Activated gamma-delta T cell treated with anti-CD3 and anti-CD28 coated beads, Interleukin-2, amount 50 U/mL, for 16 hours (primary cell): ENCODE data around the gene SPTLC3.

ENCODE experiments used
- DNase-seq: peaks from one replicate; pipeline ENCODE4 v3.0.0-alpha.2; 2020; ENCODE audit warnings: low read depth

SPTLC3 gene

DNA sequence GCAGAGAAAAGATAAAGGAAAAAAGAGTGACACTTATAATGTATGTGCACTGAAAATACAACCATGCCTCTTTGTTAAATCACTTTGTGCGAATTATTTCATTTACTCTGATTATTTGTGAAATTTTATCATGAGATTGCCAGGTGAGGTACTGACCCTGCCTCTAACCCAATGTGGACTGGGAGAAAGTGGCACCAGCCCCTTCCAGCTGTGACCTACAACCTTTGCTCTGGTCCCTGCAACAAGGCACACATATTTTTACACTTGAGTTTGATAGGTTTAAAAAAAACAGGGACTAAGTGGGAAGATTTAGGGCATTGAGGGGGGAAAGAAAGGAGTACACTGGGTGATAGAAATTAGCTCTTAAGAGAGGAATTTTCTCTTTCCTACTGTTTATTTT is 132.0 kb downstream of the SPTLC3 start:
- DNase-seq = no peak

DNA sequence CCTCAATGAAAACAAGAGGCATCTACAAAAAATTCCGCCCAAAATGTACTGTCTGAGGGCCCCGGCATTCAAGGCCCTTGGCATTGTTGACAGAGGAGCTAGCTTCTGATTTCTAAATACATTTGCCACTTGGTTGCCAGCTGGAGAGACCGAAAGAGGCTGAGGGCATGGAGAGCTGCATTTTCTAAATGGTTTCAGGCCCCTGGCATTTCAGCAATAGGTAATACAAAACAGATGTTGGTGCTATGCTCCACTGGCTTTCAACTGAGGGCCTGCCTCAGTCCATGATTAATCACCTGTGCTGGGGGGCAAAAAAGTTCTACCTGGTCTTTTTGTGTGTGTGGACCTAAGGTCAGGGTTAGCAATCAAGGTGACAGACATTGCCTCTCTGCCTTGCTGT is 132.8 kb downstream of the SPTLC3 start:
- DNase-seq = no peak

DNA sequence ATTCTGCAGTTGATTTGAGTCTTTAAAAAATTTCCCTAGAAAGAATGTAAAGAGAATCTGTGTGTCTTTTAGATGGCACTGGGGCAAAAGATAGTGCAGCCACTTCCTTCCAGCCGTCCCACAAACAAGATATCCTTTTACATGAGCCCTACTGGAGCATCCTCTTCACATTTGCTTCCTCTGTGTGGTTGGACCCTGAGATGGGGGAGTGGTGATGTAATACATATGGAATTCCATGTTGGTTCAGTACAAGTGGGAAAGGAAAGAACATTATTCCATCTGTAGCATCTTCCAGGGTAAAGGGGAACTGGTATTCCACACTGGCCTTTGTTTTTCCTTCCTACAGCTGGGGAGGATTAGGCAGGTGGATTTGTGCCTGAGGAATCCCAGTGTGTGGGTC is 133.4 kb downstream of the SPTLC3 start:
- no peak for DNase-seq

DNA sequence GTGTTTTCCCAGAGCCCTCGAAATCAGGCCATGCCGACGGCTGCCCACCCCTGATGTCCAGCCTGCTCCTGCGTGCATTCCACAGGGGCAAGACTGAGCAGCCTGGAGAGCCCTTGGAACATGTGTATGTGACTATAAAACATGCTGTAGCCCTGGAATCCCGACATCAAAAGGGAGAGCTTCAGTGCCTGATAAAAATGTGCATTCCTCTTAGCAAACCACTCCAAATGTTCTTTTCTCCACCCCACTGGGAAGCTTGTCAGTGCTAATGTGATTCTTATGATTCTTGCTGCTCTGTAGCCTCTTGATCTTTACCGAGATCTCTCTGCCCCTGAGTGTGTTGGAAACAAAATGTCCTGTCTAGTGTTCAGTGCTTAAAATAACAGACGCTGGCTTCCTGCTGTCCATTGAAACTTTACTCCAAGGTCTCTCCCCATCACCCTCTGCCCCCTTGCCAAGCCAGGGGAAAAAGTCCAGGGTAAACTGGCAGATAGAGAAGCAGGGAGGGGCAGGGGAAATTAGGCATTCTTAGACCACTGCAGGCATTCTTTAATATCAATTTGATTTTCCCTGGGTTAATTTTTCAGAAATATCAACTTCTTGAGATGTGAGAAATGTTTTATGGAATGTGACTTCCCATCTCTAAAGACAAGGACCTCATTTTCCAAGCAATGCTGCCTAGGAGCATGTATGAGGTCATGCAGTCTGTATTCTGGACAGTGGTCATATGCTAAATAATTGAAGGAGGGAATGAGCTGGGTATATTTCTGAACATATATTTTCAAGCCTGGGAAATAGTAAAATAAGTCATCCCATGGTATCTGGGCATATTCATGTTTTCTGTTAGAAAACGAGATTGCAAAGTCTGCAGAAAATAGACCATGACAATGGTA is 138.5 kb downstream of the SPTLC3 start:
- no peak for DNase-seq

DNA sequence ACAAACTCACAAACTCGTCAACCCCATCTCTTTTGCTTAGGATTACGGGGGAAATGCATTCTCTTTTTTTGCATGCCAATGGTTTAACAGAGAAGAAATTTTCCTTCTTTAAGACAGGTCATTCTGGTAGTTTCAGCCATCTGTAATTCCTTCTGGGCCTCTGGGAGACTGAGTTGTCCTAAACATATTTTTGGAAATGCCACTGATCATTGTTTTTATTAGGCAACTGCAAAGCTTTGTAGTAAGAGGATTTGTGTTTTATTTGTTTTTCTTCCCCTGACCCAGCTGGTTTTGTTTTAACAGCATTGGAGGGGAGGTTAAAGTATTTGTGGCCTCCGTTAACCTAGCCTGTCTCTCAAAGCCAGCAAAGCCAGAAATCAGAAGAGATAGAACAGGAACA is 139.2 kb downstream of the SPTLC3 start:
- DNase-seq = no peak

DNA sequence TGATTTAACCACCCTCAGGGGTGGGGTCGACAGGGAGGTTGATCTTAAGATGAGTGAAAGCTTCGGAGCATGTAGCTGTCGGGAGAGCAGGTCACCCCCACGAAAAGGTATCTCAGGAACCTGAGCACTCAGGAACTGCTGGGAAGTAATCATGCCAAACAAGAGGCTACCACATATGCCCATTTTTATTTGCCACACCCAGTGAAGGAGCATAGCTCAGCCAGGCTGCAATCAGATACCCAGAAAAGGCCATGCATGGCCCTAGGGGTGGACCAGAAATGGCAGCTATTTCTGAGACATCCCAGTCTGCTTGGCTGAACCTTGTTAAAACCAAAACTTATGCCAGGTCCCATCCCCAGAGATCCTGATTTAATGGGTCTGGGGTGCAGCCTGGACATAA is 139.6 kb downstream of the SPTLC3 start:
- no peak for DNase-seq

DNA sequence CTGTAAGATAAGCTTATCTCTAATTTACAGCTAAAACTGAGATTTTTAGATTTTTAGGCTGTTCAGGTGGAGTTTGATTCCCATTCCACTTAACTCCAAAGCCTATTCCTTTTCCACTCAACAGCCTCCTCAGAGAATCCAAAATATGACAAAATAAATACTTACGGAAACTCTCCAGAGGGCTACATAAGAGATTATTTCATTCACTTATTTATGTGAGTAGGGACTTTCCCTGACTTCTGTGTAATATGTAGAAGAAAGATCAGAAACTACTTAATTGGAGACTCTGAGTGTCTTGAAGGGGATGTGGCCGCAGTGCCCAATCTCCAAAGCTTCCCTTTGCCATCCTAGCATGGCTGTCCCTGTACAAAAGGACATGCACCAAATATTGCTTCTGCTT is 140.2 kb downstream of the SPTLC3 start:
- no peak for DNase-seq

DNA sequence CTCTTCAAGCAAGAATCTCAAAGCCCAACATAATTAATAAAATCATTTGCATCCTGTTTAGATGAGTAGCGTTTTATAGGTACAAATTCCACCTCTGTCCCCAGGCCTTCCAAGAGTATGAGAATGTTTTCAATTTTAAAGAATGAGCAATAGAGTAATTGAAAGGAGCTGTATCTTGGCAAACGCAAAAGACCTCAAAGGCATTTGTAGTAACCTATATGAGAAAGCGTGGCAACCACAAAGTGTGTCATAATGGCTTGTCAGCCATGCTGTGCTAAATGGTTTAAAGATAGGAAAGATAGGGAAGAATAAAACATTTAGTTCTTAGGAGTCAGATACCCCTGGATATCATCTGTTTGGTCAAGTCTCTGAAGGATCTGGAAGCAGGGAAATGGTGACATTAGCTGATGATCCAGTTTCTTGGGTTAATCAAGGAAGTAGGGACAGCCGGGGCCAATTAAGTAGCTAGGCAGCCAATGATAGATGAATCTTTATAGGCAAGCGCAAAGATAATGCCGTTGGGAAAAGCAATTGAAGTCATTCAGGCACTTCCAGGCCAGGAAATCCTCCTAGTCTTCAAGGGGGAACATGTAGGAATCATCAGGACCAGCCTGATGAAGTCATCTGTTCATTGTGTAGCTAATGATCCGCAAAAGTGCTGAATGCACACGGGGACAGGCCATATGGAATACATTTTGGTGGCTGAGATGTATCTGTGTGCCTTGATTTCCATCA is 140.8 kb downstream of the SPTLC3 start:
- no peak for DNase-seq

DNA sequence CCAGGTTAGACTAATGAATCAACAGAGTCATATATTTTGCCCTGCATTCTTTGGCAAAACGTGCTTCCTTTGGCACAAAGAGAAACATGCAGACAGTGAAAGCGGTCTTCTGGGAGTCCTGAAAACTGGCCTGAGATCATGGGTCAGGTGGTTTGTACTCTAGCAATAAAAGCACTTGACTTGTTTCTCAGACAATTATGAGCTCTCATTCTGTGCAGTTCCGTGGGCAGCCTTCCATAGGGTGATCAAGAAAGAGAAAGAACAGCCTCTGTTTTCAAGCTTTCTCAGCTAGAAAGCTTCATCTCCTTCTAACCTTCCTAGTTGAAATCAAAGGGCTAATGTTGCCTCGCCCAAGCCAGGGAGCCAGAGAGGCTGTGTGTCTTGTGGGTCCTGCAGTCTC is 149.6 kb downstream of the SPTLC3 start:
- no peak for DNase-seq

DNA sequence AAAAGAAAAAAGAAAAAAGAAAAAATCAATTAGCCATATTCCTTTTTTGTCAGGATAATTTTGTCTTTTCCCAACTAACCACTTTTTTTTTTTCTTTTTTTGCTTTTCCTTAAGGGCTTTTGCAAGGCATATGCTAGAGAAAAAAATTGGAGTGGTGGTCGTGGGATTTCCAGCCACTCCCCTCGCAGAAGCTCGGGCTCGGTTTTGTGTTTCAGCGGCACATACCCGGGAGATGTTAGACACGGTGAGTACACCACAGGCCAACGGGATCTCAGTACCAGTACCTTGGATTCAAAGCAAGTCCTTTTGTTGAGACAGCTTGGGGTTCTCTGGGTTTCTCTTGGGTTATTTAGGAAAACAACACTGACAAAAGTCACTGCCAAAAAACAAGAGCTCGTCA is 151.1 kb downstream of the SPTLC3 start:
- no peak for DNase-seq

DNA sequence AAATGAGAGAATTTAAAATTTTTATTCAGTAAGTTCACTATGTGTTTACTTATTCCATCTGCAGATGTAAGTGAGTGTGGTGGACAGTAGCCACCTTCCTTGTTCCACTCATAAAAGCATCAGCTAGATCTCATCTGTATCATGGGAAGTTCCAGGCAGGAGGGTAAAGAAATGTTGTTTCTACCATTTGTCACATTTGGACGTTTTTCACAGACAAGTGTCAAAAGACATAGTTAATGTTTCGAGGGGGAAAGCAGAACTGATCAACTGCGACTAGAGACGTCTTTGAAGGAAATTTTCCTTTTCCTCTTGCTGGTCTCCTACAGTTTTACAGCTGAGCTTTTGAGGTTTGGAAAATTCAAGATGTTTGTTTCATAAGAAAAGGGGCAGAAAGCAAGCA is 156.4 kb downstream of the SPTLC3 start:
- no peak for DNase-seq

DNA sequence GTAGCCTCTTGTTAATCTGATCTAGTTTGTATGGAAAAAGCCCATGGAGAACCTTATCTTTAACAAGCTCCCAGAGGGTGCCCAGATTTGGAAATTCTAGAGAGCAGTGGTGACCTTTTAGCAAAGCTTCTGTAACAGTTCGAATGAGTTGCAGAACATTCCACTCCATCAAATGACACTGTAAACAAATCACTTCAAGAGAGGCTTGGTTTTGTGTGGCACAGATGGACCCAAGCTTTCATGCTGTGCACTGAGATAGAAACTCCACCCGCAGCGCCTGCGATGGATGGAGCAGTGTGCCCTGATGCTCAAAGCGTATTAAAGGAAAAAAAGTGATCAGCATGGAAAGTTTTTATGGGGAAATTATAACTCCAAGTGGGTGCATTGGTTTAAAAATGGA is 157.2 kb downstream of the SPTLC3 start:
- DNase-seq = no peak

DNA sequence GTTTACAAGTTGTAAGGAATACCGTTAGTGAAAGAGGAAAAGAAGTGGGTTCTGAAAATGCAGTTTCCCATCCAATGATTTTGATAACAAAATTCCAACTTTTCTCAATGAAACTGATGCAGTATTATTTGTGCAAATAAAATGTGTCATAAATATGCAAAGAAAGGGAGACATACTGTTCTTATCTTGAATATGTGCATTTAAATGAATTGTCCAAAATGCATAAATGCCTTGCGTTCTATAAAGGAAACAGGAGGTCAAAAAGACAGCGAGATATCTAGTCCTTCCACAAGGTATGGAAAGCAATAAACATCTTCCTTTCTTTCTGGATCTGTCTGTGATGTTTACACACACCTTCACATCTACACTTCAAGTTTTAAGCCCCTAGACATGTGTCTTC is 157.7 kb downstream of the SPTLC3 start:
- no peak for DNase-seq

DNA sequence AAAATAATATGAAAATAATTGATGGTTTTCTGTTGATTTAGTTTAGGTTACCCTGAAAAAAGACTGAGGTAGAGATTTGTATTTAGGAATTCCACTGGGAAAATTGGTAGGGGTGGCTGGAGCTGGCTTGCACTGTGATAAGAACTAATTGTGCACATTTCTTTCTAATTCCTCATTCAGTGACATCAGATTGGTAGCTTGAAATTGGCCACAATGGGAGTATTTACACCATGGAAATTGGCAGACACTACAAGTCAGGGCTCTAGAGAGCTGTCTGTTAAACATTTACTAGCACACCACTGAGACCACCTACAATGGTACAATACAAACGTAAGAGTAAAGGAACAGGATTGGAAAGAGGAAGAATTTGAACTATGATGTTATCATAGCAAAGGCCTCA is 160.3 kb downstream of the SPTLC3 start:
- DNase-seq = no peak

DNA sequence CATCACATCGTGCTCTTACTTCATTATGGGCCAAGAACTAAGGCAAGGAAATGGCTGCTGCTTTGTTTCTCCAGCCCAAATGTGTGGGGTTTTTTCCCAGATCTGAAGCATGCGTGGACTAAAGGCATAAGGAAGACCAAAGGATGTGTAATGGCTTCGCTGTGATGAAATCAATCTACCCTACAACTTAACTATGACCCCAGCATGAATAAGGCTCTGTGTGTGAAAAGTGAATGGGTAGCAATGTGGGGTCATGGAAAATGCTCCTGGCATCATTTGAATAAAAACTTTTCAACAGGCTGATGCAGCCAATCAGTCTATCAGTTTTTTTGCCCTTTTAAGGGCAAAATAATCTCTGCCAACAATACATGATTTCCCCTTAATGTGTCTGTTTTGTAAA is 162.0 kb downstream of the SPTLC3 start:
- DNase-seq = no peak

DNA sequence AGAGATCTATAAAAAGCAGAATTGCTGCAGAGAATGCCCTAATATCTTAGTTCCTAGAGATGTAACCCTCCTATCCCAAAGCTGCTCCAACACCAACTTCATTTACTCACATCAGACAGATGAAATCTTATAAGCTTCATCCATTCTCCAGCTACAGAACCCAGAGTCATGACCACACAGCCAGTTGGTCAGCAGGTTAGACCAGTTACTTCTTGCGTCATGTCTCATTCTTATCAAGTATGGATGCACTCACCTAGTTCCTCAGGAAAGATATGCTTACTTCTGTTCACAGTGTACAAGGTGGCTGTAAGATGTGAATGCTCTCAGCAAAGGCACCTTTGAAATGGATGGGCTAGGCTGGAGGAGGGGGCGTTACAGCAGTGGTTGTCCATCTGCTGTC is 164.4 kb downstream of the SPTLC3 start:
- DNase-seq = no peak

DNA sequence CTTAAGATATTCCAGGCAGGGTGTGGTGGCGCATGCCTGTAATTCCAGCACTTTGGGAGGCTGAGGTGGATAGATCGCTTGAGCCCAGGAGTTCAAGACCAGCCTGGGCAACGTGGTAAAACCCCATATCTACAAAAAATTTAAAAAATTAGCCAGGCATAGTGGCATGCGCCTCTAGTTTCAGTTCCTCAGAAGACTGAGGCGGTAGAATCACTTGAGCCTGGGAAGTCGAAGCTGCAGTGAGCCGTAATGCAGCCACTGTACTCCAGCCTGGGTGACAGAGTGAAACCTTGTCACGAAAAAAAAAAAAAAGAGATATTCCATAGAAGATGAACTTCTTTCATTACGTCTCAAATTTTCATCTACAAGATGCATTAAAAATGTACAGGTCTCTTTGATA is 165.6 kb downstream of the SPTLC3 start:
- no peak for DNase-seq

DNA sequence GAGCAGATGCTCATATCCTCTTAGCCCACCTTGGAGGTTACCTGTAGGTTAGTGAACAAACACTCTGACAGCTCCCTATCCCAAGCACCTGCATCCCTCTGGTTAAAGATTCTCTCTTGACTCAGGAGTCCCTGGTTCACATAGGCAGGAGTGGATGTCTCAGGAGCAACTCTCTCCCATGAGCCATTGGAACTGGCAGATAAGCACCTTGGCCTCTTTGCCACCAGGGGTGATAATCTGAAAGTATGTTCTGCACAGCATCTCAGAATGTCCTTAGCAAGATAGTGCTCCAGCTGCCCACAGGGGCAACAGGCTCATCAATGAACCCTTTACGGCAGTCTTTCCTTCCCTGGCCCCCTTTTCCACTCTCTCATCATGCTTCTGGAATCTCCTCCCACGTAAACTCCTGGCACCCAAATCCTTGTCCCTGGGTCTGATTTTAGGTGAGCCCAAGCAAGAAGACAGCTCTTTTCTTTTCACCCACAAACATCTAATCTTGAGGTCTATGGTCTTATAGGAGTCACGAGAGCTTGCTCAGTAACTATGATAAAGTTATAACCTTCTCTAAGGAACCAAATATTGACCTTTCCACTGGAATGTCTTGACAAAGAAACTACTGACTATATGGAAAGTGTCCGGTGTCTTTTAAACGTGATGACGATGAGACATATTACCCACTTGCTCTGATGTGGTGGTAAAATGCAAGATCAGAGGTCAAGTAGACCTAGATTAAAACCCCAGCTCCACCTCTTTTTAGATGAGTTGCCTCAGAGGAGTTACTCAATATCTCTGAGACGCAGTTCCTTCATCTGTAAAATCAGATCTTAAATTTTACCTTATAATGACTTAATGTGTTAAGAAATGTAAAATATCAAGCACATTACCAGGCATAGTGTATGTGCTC is 172.5 kb downstream of the SPTLC3 start:
- no peak for DNase-seq

DNA sequence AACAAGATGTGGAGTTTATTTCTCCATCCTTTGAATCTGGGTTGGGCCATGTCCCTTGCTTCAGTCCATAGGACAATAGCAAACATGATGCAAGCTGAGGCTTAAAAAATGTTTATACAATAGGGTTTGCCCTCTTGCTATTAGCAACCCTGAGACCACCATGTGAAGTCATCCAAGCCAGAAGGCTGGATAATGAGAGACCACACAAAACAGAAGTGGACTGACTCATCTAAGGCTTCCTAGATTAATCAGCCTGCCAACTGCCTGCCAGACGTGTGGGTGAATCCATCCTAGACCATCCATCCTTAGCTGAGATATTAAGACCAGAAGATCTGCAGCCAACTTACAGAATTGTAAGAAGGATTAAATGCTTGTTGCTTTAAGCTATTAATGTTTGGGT is 174.2 kb downstream of the SPTLC3 start:
- DNase-seq = no peak

DNA sequence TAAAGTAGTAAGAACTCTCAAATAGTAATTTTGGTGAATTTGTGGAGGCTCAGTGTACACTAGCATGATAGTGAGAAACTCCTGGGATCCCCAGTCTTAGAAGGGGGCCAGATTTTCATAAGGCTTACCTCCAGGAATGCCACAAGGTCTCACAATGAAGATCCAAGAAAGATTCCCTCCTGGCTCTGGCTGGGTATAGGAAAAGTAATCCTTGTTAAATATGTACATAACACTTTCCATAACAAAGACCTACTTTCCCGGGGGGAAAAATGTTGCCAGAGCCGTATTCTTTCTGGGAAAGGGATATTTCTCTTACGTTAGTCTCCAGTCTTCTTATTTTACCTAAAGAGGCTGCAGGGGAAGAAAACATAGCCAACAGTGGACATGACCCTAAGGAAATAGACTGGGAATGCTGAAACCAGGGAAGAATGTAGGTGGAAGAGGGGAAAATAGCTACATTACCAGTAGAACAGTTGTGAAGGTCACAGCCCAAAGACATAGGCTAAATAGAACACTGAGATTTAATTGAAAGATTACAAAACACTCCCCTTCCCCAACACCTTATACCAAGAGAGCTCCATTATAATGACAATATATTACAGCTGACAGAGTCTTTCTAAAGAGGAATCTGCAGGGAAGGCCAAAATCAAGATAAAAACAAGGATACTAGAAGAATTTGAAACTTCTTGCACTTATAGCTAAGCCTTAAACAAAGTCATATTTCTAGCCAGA is 177.4 kb downstream of the SPTLC3 start:
- DNase-seq = no peak

DNA sequence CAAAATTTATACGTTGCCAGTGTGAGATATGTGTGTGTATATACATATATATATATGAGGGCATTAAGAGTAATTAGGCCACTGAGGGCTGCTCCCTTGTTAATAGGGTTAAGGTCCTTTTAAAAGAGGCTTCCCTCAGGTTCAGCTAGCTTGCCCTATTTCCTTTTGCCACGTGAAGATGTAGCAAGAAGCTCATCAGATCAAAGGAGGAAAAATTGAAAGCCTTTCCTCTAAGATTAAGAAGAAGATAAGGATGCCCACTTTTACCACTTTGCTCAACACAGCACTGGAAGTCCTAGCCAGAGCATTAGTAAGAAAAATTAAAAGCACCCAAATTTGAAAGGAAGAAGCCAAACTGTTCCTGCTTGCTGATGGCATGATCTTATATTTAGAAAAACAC is 179.1 kb downstream of the SPTLC3 start:
- DNase-seq = no peak

DNA sequence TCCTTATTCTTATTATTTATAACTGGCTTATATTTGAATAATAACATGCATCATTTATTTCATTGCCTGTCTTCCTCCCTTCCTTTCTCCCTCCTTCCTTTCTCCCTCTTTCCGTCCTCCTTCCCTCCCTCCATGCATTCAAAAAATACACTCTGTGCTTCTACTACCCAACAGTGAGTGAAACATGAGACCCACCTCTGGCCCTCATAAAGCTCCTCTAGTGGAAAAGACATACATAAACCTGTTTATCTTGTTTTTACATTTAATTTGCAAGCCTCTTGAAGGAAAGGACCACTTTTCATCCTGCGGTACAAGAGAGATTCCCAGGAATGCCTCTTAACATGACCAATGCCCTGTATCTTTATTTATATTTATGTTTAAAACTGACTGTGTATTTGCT is 190.5 kb downstream of the SPTLC3 start:
- no peak for DNase-seq
